WI38 (cell line): ENCODE measurements around the gene TMCC2.
A peak's percentile ranks its signal among the peaks of the same experiment; 100 is the strongest.
"Not testable (repeated sequence)": the region's sequence is repeated elsewhere in the genome, so short reads cannot be mapped to it uniquely, and the experiment has no call there.

ENCODE experiments used
- H3K4me3 ChIP-seq: 2 replicates; pipeline ENCODE4 v1.5.1; 2011; ENCODE audit warnings: low read depth, mild to moderate bottlenecking, control low read depth, low read length
- CTCF ChIP-seq: IDR thresholded peaks from 2 replicates; pipeline ENCODE4 v1.5.1; 2012; ENCODE audit warnings: low read depth, mild to moderate bottlenecking, control low read depth, low read length

TMCC2 gene

GRCh38 chr1:205227584-205228013 is at the start of gene TMCC2:
TMCC2 (plus strand) TSS chr1:205227946; CDS start chr1:205228565, 619 bp downstream.
- H3K4me3 ChIP-seq, result peak within 1 kb of the TSS; percentile 74
- no peak for TF ChIP-seq CTCF

- H3K4me3 ChIP-seq, result no peak overlapping the region
- no peak for TF ChIP-seq CTCF
Observed at GRCh38 chr1:205179842-205180241, 47.9 kb upstream of the TMCC2 start.

- H3K4me3 ChIP-seq, result not testable (repeated sequence)
Observed at GRCh38 chr1:205180331-205180730, 47.4 kb upstream of the TMCC2 start.

- TF ChIP-seq CTCF, result no peak
- no peak overlapping the region for H3K4me3 ChIP-seq
Observed at GRCh38 chr1:205182930-205183329, 44.8 kb upstream of the TMCC2 start.

GRCh38 chr1:205183676-205184335 is 43.9 kb upstream of the TMCC2 start:
- no peak for TF ChIP-seq CTCF
- H3K4me3 ChIP-seq, result no peak overlapping the region

GRCh38 chr1:205186191-205186590 is 41.6 kb upstream of the TMCC2 start:
- no peak for TF ChIP-seq CTCF
- H3K4me3 ChIP-seq, result no peak overlapping the region

- H3K4me3 ChIP-seq, result no peak overlapping the region
- no peak for TF ChIP-seq CTCF
Observed at GRCh38 chr1:205187420-205187819, 40.3 kb upstream of the TMCC2 start.

GRCh38 chr1:205188098-205188497 is 39.6 kb upstream of the TMCC2 start:
- H3K4me3 ChIP-seq, result no peak overlapping the region
- TF ChIP-seq CTCF, result no peak
